ENCODE results near the gene ARHGEF7.

DNA sequence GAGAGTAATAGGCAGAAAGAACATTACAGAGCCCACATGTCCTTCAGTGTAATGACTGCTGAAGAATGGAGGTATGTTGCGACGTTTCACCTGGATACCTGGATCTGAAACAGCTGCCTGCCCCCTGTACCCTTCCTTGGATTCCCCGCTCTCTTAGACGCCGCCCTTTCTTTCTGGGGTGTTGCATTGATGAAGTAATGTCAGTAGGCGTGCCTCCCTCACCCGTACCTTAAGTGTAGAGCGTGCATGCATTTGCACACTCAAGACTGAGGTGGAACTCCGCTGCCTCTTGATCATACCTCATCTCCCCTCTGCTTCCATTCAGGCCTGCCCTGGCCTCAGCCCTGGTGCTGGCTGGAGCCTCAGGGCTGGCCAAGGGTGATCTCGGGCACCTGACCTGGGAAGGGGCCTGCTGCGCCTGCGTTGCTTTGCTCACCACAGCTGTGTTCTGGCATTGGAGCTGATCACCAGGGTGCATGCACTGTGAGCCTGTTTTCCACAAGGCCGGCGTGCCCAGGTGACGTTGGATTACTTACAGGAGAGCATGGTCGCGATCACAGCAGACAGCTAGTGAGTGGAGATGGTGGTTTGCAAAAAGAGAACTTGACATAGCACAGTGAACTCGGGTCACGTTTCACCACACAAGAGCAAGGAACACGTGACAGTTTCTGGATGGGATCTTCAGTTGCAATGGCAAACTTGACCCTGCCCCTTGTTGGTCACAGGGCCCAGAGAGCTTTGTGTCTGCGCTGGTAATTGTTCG, 99.0 kb downstream of the ARHGEF7 start:
- no peak for TF ChIP-seq POLR2A (IDR thresholded peaks at IDR 0.05)
- TF ChIP-seq, protein P1, sequence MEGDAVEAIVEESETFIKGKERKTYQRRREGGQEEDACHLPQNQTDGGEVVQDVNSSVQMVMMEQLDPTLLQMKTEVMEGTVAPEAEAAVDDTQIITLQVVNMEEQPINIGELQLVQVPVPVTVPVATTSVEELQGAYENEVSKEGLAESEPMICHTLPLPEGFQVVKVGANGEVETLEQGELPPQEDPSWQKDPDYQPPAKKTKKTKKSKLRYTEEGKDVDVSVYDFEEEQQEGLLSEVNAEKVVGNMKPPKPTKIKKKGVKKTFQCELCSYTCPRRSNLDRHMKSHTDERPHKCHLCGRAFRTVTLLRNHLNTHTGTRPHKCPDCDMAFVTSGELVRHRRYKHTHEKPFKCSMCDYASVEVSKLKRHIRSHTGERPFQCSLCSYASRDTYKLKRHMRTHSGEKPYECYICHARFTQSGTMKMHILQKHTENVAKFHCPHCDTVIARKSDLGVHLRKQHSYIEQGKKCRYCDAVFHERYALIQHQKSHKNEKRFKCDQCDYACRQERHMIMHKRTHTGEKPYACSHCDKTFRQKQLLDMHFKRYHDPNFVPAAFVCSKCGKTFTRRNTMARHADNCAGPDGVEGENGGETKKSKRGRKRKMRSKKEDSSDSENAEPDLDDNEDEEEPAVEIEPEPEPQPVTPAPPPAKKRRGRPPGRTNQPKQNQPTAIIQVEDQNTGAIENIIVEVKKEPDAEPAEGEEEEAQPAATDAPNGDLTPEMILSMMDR (IDR thresholded peaks at IDR 0.05), result no peak
